ENCODE measurements around the gene RPLP1. TPM values are rescaled to one million over a fixed set of nuclear protein-coding genes. Genes with fewer than 3 reads are reported as not detected.

RPLP1 gene
- total and polyA plus RNA-seq, 3 donors from 2014 or later, result 245 to 1,127 (median 513) TPM

DNA sequence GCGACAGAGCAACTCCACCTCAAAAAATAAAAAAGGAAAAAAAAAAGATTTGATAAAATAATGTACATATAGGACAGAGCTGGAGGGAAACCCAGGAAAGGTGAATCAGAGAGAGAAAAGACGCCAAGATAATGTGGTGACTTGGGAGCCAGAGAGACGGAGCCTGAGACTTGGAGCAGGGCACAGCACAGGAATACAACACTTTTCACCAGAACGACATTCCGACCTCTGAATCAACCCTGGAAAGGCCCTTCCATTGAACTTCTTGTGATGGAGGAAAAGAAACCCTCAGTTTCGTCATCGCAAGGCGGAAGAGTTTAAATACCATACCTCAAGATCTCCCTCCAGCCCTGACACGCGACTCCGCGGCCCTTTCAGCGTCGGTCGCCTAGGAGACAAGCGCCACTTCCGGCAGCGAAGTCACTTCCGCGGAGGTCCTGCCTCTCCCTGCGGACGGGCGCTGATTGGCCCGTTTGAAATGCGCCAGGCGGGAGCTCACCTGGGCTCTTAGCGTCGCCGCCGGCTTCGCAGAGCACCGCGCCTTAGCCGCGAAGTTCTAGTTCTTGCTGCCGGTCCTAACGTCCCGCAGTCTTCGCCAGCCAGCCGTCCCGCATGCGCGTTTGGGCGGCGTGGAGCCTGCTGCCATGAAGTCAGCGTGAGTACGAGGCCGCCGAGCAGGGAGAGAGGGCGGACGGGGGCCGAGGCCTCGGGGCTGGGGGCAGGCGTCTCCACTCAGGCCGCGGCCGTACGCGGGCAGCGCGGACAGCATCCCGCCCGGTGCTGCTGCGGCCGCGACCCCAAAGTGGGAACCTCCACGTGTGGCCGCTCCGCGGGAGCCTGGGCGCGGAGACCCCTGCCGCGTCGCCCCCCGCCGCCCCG, 38.6 kb upstream of the RPLP1 start, which contains the start of gene KIF23:
KIF23 (plus strand) TSS at position 528 of the 879 bp plus-strand sequence; CDS start at position 645, 117 bp downstream.
- peak within 1 kb of the TSS; percentile 78 to 84 for H3K4me3 ChIP-seq
- H3K27me3 ChIP-seq, result no peaks in the 10 kb centered on the region
- no peak for TF ChIP-seq CTCF (IDR thresholded peaks at IDR 0.05)
- no peak for TF ChIP-seq POLR2A (IDR thresholded peaks at IDR 0.05)
- H3K27ac ChIP-seq, result peak within 1 kb of the TSS; percentile 32 to 68
- no peaks in the 10 kb centered on the region for H3K4me1 ChIP-seq
- WGBS, 2 donors, result 1 to 2% methylated on average over 36 to 75 of the region's 78 CpGs
- no peaks in the 10 kb centered on the region for H3K36me3 ChIP-seq (ENCODE audit: low read depth, missing control alignments)
- peak; percentile 96 for DNase-seq
- intact Hi-C loops (cut with DNase I; ENCODE audit: low total_unique reads), result no loop called here
- no peaks in the 10 kb centered on the region for H3K9me3 ChIP-seq

DNA sequence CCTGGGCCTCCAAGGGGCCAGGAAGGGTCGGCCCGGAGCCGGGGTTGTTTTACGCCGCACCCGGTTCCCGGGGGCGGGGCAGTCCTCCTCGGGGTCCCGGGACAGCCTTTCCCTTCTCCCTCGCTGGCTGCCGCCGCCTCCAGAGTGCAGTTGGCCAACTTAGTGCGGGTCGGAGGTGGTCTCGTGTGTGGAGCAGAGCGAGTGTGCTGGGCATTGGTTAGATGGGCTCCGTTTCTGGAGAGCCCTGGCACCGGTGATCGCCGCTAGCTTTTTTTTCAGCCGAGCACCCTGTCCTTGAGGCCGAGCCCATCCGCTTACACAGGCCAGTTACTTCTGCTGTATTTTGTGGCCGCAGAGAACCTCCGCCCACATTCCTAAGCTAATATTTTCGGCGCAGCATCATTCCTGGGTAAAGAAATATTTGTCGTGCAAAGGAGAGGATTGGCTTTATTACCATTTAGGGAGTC, 37.9 kb upstream of the RPLP1 start:
- H3K9me3 ChIP-seq, result no peaks in the 10 kb centered on the region
- intact Hi-C loops (cut with DNase I; ENCODE audit: low total_unique reads), result no loop called here
- DNase-seq, result peak; percentile 28
- peak overlapping the region; percentile 32 to 68 for H3K27ac ChIP-seq
- no peaks in the 10 kb centered on the region for H3K27me3 ChIP-seq
- H3K4me3 ChIP-seq, result peak overlapping the region; percentile 78 to 84
- WGBS, 2 donors, result 0% methylated on average over 24 to 29 of the region's 29 CpGs
- H3K36me3 ChIP-seq (ENCODE audit: low read depth, missing control alignments), result no peaks in the 10 kb centered on the region
- no peaks in the 10 kb centered on the region for H3K4me1 ChIP-seq
- no peak for TF ChIP-seq CTCF (IDR thresholded peaks at IDR 0.05)
- no peak for TF ChIP-seq POLR2A (IDR thresholded peaks at IDR 0.05)

- H3K4me1 ChIP-seq, result no peaks in the 10 kb centered on the region
- 56 to 57% methylated on average over 3 of the region's 3 CpGs for WGBS, 2 donors
- no peak overlapping the region for H3K27ac ChIP-seq
- no peak for DNase-seq
- TF ChIP-seq POLR2A (IDR thresholded peaks at IDR 0.05), result no peak
- TF ChIP-seq CTCF (IDR thresholded peaks at IDR 0.05), result no peak
- H3K9me3 ChIP-seq, result no peaks in the 10 kb centered on the region
- no peaks in the 10 kb centered on the region for H3K36me3 ChIP-seq (ENCODE audit: low read depth, missing control alignments)
- intact Hi-C loops (cut with DNase I; ENCODE audit: low total_unique reads), result no loop called here
- no peaks in the 10 kb centered on the region for H3K27me3 ChIP-seq
- H3K4me3 ChIP-seq, result no peak overlapping the region
Measured at GRCh38 chr15:69415381-69415780, 37.2 kb upstream of the RPLP1 start.

GRCh38 chr15:69417581-69417980, 35.0 kb upstream of the RPLP1 start:
- H3K4me1 ChIP-seq, result no peaks in the 10 kb centered on the region
- DNase-seq, result no peak
- H3K27ac ChIP-seq, result no peak overlapping the region
- H3K27me3 ChIP-seq, result no peaks in the 10 kb centered on the region
- H3K4me3 ChIP-seq, result no peak overlapping the region
- no peaks in the 10 kb centered on the region for H3K36me3 ChIP-seq (ENCODE audit: low read depth, missing control alignments)
- H3K9me3 ChIP-seq, result no peaks in the 10 kb centered on the region
- intact Hi-C loops (cut with DNase I; ENCODE audit: low total_unique reads), result no loop called here
- TF ChIP-seq CTCF (IDR thresholded peaks at IDR 0.05) (no peak), POLR2A (IDR thresholded peaks at IDR 0.05) (no peak)

All from testis (tissue), 3 donors.